Body of pancreas (tissue), 4 donors: ENCODE results near the gene PMEL.

Experiments used
- CTCF ChIP-seq, 7 experiments: fragments of 450-650 bp in 4 of 7; fragments of 200-600 bp in 3 of 7; sonication (generic) in 3 of 7; IDR thresholded peaks; one replicate each; pipeline ENCODE4 v1.5.1; 2016 to 2019; ENCODE audit warnings: antibody characterized with exemption in 7 of 7
- POLR2A ChIP-seq, 3 donors: fragments of 450-650 bp; IDR thresholded peaks; one replicate each; pipeline ENCODE4 v1.6.1; 2016; ENCODE audit warnings: antibody characterized with exemption in 3 of 3, mild to moderate bottlenecking in 2 of 3

GRCh38 chr12:55925870-55926737 is 39.7 kb downstream of the PMEL start:
- no peak for TF ChIP-seq CTCF (IDR thresholded peaks at IDR 0.05)
- TF ChIP-seq POLR2A (IDR thresholded peaks at IDR 0.05) = no peak
